Hematopoietic multipotent progenitor cell treated with erythropoietin and hydrocortisone succinate and interleukin-3 and kit ligand, for 4 days (in vitro differentiated cells): ENCODE measurements around the gene DMRTB1.
A peak's percentile ranks its signal among the peaks of the same experiment; 100 is the strongest.

ENCODE experiments used
- DNase-seq: peaks from one replicate; pipeline ENCODE4 v3.0.0-alpha.2; 2015

Gene DMRTB1

GRCh38 chr1:53495633-53496345, 36.6 kb downstream of the DMRTB1 start:
- no peak for DNase-seq

DNA sequence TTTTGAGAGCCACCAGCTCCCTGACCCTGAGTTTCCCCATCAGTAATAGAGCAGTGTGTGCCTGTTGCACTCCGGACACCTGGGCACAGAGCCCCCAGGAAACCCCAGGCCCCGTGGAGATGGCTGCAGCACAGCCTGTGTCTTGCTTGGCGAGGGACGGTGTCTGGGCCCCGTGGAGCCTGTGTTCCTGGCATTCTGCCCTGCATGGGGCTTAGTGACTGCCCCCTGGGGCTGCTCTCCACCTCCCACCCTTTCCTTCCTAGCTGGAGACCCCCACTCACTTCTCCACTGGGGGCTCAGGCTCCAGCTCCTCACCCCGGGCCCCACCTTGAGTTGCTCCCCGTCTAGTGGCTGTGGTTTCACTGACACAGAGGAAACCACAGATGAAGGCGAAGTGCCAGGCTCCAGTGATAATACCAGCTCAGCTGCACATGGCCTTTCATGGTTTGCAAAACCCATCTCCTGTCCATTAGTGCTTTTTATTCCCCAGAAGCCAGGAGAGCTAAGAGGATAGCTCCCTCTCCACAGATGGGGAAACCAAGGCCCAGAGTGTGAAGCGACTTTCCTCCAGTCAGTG, 39.4 kb downstream of the DMRTB1 start:
- peak; percentile 77 for DNase-seq

DNA sequence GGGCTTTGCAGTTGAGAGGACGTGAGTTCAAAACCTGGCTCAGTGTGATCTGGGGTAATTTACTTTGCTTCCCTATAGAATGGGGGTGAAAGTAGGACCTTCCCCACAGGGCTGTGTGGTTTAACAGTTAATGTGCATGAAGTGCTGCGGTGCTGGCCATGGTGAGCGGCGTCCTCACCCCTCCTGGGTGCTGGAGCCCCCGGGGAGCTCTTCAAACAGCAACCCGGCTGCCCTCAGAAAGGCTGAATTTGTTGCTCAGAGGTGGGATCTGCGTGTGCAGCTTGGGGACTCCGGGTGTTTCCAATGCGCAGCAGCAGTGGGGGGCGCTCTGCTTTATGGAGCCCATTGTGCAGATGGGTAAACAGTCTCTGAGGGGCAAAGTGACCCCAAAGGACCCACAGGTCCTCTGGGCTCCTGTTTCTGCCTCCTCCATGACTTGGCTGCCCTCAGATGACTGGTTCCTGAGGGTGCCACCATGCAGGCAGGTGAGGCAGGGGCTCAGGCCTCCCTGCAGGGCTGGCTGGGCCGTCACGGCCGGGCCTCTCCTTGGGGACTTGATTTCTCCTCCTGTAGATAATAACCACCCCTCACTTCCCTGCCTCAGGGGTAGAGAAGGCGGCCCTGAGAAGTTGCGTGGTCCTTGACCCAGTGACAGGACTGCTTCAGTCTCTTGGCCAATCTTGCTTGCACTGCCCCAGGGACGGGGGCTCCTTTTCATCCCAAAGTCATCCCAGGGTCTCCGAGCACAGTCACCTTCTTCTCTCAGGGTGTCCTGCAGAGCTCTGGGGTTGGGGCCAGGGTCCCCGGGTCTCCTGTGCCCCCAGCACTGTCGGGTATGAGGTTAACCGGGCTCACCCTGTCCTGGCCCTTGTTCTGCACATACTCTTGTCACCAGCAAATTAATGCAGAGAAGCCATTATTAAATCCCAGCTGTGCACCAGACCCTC, 40.3 kb downstream of the DMRTB1 start:
- no peak for DNase-seq

DNA sequence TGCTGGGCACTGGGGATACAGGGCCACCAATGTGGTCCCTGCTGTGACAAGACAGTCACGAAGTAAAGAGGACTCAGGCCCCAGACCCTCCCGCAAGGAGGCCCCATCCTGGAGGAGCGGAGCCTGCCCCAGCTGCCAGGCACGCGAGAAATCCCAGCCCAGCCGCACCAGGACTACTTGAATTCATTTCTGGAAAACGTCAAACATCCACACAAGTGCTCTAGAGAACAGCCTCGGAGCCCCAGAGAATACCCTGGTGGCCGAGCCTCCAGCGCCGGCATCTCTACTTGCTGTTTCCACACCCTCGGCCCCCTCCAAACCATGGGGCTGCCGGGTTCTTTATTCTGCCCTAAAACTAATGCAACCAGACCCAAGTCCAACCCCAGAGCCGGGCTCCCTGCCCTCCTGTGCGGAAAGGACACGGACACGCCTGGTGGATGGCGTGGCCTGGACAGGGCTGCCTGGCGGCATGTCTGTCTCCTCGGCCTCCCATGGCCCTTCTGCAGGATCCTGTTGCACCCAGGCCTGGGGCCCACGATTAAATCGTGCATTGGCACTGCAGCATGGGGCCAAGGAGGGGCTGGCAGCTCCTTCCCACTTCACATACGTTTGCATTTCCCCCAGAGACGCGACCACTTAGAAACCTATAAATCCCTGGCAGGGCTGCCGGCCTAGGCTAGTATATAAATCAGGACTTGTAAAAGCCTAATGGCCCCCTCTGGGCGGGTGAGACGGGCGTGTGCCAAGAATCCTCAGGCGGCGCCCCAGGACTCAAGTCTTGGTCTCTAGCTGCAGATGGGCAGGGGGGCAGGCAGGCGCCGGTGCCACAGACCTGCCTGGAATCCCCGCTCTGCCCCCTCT, 41.2 kb downstream of the DMRTB1 start:
- no peak for DNase-seq

- no peak for DNase-seq
These were observed 42.1 kb downstream of the DMRTB1 start for GRCh38 chr1:53501065-53502005.

GRCh38 chr1:53502641-53503432, 43.6 kb downstream of the DMRTB1 start:
- DNase-seq: no peak

- DNase-seq: no peak
These were observed 44.4 kb downstream of the DMRTB1 start for GRCh38 chr1:53503433-53504217.

GRCh38 chr1:53504901-53505300, 45.7 kb downstream of the DMRTB1 start:
- no peak for DNase-seq

DNA sequence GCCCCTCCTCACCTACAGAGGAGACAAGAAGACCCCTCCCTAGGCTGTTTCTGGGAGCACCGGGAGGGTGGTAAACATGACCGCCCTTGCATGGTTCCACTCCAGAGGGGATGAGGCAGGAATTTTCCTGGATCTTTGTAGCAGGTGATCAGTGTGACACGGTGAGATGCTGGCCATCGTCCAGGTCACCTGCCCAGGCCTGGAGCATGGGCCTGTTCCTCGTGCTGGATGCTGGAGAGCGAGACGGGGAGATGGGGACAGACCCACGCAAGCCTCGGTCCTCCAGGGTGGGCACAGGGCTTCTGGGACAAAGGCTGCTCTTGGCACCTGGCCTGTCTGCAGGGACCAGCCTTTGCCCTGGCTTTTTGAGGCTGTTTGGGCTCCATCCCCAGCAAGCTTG, 46.2 kb downstream of the DMRTB1 start:
- DNase-seq: no peak

GRCh38 chr1:53505891-53506290, 46.7 kb downstream of the DMRTB1 start:
- no peak for DNase-seq

DNA sequence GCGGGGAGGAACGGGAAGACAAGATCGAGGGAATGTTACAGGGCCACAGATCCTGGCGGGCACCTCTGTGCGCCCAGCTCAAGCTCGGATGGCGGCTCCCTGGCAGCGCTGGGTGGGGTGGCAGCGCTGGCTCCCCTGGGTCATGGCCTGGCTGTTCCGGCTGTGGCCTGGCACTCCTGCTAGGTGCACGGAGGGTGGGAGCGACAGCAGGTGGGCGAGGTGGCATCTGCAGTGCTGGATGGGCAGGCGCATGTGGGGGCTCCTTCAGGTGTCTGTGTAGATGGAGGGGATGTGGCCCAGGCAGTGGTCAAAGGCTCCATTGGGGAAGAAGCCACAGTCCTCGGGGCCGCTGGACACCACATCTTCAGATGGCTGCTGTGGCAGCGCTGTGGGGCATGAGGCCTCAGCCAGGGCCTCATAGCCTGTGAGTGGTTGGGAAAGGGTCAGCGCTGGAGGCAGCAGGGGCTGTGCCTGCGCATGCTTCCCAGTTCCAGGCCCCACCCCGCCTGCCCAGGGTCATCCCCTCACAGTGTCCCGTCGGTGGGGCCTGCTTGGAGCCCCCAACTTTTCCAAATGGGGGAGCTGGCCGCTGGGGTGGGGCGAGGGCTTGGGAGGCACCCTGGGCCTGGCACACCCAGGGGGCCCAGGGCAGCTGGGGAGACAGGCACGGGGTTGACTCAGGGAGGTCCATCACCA, 47.3 kb downstream of the DMRTB1 start:
- DNase-seq: no peak

DNA sequence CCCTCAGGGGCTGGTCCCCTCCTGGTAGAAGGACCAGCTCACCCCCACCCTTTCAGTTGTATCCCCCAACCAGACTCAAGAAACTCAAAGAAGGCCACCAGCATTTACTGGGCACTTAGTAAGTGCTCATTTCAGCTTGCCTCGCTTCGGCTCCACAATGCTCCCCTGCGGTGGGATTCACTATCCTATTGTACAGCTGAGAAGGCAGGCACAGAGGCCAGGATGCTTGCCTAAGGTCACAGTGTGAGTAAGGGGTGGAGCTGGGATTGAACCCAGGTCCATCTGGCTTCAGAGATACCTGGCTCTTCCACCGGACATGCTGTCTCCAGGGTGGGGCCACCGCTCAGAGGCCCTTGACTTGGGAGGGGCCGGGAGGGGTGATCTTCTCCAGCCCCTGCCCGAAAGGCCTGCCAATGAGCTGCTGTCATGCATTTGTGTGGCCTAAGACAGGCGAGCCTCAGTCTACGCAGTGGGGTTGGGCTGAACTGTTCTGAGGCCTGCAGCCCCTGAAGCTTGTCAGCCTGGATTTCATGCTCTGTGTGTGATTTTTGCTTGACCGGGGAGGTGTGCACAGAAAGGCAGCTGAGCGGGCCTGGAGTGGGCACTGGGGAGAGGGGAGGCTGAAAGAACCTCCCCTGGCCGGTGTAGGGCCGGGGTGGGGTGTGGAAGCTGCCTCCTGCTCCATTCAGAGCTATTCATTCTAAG, 48.1 kb downstream of the DMRTB1 start:
- DNase-seq: no peak

GRCh38 chr1:53508056-53508990, 49.1 kb downstream of the DMRTB1 start:
- no peak for DNase-seq

GRCh38 chr1:53508991-53509666, 49.9 kb downstream of the DMRTB1 start:
- DNase-seq: peak; percentile 56

- no peak for DNase-seq
These were observed 50.6 kb downstream of the DMRTB1 start for GRCh38 chr1:53509775-53510174.

DNA sequence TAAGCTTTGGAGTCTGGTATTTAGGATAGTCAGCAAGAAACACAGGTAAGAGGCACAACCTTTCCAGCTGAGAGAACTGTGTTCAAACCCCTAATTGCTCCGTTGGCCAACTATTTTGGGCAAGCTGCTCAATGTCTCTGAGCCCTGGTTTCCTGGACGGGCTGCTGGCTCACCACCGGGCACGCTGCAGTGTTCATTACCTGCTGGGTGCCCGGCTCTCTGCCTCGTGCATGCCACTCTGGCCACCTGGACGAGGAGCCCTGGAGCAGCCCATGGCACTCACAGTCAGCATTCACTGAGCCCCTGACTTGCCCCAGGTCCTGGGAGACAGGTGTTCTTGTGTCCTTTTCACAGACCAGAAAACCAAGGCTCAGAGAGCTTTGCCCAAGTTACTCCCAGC, 51.0 kb downstream of the DMRTB1 start:
- no peak for DNase-seq
